GM21737 (cell line): ENCODE data around the gene LCMT2.

Experiments used
- ATAC-seq: cut with Tn5 transposase; IDR thresholded peaks from one replicate; pipeline ENCODE4 v1.9.1; 2021; ENCODE audit warnings: mild to moderate bottlenecking, moderate library complexity; ENCODE audit not compliant: unreplicated experiment

Gene LCMT2

DNA sequence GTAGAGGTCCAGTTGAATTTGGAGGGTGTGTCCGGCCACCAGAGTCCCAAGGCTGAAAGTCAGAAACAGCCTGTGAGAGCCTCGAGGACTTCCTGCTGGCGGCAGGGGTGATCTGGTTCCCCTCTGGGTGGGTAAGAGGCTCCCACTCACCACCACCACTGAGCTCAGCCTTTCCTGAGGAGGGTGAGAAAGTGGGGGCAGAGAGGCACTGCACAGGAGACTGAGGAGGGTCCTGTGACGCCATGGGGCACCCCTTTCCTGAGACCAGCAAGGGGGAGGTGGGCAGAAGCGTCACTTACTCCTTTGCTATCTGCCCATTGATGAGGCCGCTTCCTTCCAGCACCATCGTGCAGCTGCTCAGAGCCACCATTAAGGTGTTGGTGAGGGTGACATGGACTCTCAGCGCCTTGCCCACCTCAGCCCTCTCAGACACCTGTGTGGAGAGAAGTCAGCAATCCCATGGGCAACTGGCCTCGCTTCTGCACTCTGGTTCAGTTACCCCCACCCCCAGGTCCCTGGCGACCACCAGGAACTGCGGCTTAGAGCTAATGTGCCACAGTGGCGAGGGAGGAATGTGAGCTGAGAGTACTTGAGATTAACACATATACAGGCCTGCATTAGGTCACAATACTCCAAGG, 53.7 kb downstream of the LCMT2 start:
- ATAC-seq = no peak

DNA sequence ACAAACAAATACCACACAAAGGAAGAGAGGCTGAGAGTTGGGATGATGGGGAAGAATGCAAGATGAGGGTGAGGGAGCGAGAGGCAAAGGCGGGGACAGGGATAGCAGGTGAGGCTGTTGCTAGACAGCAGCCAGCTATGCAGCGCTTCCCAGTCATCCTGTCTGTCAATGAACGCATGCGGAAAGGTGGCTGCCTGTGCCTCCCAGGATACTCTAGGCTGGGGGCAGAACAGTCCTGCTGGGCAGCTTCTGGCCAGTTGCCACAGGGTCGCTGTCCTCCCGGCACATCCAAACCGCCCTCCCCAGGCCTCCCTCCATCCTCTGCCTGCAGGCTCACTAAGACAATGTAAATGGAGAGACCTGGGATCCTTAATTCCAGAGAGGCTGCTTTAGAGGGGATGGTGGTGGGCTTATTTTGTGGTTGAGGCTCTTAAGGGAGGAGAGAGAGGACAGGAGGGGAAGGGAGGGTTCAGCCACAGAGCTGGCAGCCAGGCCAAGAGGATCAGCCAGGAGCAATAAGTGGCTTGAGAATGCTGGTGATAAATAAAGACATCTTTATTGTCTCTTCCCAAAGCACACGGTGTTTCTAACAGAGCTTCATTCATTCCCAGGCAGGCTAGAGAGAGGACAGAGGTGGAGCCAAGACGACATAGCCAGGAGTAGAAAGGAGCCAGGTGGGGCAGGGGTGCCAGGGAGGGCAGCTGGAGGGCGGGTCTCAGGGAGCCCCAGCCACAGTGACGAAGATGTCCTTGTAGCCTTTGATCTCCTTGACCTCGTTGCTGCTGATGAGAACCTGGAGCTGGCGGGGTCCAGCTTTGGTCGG, 54.4 kb downstream of the LCMT2 start:
- ATAC-seq = no peak

GRCh38 chr15:43274136-43274535, 56.2 kb downstream of the LCMT2 start:
- no peak for ATAC-seq
